ENCODE measurements around the gene MADCAM1.

DNA sequence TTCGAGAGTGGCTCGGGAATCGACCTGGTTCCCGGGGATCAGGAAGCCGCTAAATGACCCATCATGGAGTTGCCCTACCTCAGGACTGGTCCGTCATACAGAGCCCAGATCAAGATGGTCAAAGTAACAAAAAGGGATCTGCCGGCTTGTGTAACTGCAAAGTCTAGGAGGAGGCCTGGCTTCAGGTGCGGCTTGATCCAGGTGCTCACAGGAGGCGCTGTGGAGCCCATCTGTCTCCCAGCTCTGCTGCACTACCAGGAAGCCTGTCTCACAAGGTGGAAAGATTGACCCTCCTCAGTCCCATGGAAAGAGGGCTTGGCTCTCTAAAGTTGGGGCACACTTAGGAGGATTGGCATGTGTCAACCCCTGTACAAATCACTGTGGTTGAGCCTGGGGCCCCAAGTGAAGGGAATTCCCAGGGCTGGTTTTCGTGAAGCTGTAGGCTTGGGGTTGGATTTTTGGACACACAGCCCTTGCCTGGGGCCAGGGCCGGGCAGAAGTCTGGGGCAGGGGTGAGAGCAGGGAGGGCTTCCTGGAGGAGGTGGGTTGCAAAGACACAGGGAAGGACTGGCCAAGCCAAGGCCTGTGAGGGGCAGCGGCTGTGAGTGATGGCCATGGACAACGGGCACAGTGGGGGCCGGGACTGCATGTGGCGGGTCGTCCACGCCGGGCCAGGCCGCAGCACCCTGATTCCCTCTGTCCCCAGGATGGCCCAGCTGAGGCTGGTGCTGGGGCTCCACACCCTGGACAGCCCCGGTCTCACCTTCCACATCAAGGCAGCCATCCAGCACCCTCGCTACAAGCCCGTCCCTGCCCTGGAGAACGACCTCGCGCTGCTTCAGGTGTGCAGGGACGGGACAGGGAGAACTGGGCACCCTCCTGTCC is 51.8 kb downstream of the MADCAM1 start:
- no peak for TF ChIP-seq CTCF (IDR thresholded peaks at IDR 0.05 in 8 of 11, conservative IDR thresholded peaks at IDR 0.05 in 3 of 11)
- TF ChIP-seq POLR2A (IDR thresholded peaks at IDR 0.05): no peak
- TF ChIP-seq POLR2AphosphoS5 (IDR thresholded peaks at IDR 0.05): no peak

All from spleen (tissue), 7 donors.